PFSK-1 (cell line): ENCODE measurements around the gene PTPRJ. TPM values are rescaled to one million over a fixed set of nuclear protein-coding genes. Genes with fewer than 3 reads are reported as not detected.

Experiments used
- FOXP2 ChIP-seq: optimal IDR thresholded peaks from 2 replicates; pipeline ENCODE3; 2011; ENCODE audit warnings: borderline replicate concordance, control low read depth, inconsistent platforms; ENCODE audit not compliant: insufficient read depth; ENCODE audit errors: extremely low read length, extremely low read depth
- POLR2AphosphoS5 ChIP-seq: IDR thresholded peaks from 2 replicates; pipeline ENCODE4 v1.6.1; 2012; ENCODE audit warnings: low read depth, mild to moderate bottlenecking, control low read depth, low read length, moderate library complexity
- SIN3A ChIP-seq: IDR thresholded peaks from 2 replicates; pipeline ENCODE4 v1.6.1; 2012; ENCODE audit warnings: mild to moderate bottlenecking, low read length, moderate library complexity, borderline replicate concordance; ENCODE audit not compliant: insufficient read depth
- TAF1 ChIP-seq: IDR thresholded peaks from 2 replicates; pipeline ENCODE4 v1.6.1; 2012; ENCODE audit warnings: low read length, control low read depth, borderline replicate concordance; ENCODE audit not compliant: insufficient read depth
- polyA plus RNA-seq: library from polyadenylated mRNA; unstranded; fragments of >200 nt; gene quantifications from one replicate; pipeline ENCODE4 v1.2.1, GENCODE V29; 2012; ENCODE audit warnings: low read depth, missing spikeins; ENCODE audit not compliant: insufficient read length
- TF ChIP-seq, protein P1 (sequence below), 2 experiments: IDR thresholded peaks; 2 replicates each; pipeline versions ENCODE4 v1.6.1 to v1.8.0; 2011 to 2012; ENCODE audit warnings: low read depth in 2 of 2, low read length in 2 of 2, control low read depth in 1 of 2, inconsistent platforms in 1 of 2, mild to moderate bottlenecking in 1 of 2, moderate library complexity in 1 of 2; ENCODE audit not compliant: insufficient read depth in 1 of 2

Gene PTPRJ
- polyA plus RNA-seq, result 5.1 TPM

DNA sequence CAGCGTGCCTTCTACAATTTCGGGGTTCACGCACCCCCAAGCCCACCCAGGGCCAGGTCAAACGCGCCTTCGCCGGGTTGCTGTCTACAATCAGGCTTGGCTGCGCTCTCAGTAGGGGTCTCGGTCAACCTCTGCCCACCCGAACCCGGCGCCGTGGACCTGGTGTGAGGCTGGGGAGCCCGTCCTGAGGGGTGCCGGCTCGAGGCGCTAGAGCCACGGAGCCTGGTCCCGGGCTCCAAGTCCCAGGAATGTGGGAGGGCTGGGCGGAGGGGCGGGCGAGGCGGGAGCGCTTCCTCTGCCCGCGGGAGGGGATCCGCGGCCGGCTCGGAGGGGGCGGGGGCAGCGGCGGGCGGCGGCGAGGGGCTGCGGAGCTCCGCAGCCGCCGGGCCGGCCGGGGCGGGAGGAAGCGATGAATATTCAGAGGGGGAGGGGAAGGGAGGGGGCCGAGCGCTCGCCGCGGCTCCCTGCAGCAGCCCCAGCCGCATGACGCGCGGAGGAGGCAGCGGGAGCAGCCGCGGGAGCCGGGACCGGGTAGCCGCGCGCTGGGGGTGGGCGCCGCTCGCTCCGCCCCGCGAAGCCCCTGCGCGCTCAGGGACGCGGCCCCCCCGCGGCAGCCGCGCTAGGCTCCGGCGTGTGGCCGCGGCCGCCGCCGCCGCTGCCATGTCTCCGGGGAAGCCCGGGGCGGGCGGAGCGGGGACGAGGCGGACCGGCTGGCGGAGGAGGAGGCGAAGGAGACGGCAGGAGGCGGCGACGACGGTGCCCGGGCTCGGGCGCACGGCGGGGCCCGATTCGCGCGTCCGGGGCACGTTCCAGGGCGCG is at the start of gene PTPRJ:
PTPRJ (plus strand) TSS at position 472 of the 819 bp plus-strand sequence. CDS start 354 bp downstream, outside the sequence.
- no peak for TF ChIP-seq SIN3A
- peak; percentile 19 for TF ChIP-seq FOXP2

- no peak for TF ChIP-seq FOXP2
- no peak for TF ChIP-seq TAF1
- no peak for TF ChIP-seq POLR2AphosphoS5
- no peak for TF ChIP-seq SIN3A
- TF ChIP-seq, protein P1, sequence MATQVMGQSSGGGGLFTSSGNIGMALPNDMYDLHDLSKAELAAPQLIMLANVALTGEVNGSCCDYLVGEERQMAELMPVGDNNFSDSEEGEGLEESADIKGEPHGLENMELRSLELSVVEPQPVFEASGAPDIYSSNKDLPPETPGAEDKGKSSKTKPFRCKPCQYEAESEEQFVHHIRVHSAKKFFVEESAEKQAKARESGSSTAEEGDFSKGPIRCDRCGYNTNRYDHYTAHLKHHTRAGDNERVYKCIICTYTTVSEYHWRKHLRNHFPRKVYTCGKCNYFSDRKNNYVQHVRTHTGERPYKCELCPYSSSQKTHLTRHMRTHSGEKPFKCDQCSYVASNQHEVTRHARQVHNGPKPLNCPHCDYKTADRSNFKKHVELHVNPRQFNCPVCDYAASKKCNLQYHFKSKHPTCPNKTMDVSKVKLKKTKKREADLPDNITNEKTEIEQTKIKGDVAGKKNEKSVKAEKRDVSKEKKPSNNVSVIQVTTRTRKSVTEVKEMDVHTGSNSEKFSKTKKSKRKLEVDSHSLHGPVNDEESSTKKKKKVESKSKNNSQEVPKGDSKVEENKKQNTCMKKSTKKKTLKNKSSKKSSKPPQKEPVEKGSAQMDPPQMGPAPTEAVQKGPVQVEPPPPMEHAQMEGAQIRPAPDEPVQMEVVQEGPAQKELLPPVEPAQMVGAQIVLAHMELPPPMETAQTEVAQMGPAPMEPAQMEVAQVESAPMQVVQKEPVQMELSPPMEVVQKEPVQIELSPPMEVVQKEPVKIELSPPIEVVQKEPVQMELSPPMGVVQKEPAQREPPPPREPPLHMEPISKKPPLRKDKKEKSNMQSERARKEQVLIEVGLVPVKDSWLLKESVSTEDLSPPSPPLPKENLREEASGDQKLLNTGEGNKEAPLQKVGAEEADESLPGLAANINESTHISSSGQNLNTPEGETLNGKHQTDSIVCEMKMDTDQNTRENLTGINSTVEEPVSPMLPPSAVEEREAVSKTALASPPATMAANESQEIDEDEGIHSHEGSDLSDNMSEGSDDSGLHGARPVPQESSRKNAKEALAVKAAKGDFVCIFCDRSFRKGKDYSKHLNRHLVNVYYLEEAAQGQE (IDR thresholded peaks at IDR 0.05; ENCODE audit: insufficient read depth in 1 of 2, low read depth in 2 of 2, low read length in 2 of 2), result no peak
Measured at GRCh38 chr11:47932544-47932943, 47.8 kb upstream of the PTPRJ start.

DNA sequence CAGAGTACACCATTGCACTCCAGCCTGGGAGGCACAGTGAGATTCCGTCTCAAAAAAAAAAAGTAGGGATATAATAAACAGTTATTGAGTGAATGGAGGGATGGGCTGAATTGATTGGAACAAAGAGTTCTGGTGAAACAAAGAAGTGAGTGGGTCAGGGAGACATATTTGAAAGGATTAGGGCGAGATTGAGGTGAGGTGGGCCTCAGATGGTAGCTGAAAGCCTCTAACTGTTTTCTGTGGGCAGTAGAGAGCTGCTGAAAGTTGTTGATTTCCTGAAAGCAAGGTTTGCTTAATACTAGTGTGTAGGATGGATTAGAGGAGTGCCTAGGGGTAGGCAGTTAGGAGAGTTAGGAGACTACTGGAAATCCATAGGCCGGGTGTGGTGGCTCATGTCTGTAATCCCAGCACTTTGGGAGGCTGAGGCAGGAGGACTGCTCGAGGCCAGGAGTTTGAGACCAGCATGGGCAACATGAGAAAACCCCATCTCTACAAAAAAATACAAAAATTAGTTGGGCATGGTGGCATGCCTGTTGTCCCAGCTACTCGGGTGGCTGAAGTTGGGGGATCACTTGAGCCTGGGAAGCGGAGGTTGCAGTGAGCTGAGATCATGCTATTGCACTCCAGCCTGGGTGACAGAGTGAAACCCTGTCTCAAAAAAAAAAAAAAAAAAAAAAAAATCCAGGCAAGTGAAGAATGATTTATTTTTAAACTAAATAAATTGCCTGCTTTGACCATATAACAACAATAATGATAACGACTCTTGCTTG is 41.4 kb upstream of the PTPRJ start:
- TF ChIP-seq, protein P1 (IDR thresholded peaks at IDR 0.05; ENCODE audit: insufficient read depth in 1 of 2, low read depth in 2 of 2, low read length in 2 of 2), result no peak
- no peak for TF ChIP-seq SIN3A
- no peak for TF ChIP-seq POLR2AphosphoS5
- no peak for TF ChIP-seq TAF1
- no peak for TF ChIP-seq FOXP2

DNA sequence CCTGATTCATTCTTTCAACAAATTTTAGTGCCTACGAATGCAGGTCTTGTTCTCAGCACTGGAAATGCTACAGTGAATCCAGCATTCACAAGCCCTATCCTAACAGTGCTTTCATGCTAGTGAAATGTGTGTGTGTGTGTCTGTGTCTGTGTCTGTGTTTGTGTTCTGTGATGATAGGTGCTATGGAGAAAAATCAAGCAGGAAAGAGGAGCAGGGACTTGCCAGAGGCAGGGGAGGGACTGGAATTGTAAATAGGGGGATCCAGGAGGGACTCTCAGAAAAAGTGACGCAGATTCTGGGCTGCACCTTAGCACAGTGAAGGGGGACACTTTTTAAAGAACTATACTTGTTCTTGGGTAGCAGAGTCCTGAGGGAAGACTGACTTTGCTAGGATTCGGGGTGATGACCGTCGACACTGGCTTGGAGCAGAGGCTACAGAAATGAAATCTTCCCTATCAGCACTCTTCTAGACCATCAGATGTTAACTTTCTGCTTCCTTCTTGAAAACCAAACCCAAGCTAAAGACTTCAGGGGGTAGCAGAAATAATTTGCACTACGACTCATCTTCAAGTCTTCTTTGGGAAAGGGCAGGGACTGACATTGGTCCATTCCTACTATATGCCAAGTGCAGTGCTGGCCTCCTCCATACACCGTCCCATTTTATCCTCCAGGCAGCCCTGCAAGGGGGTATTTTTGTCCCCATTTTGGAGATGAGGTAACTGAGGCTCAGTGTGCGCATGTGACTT is 39.3 kb upstream of the PTPRJ start:
- no peak for TF ChIP-seq TAF1
- TF ChIP-seq, protein P1 (IDR thresholded peaks at IDR 0.05; ENCODE audit: insufficient read depth in 1 of 2, low read depth in 2 of 2, low read length in 2 of 2), result no peak
- TF ChIP-seq SIN3A, result no peak
- no peak for TF ChIP-seq POLR2AphosphoS5
- no peak for TF ChIP-seq FOXP2
